DMS53 treated with DMSO at 0.1 percent for 48 hours (cell line): Measurements from ENCODE around the gene MTA3.
"Not testable (repeated sequence)": the region's sequence is repeated elsewhere in the genome, so short reads cannot be mapped to it uniquely, and the experiment has no call there.

Source experiments
- DNase-seq: peaks from one replicate; lab custom pipeline; 2025; ENCODE audit not compliant: unreplicated experiment; lab: John Stamatoyannopoulos, UW

Gene MTA3

GRCh38 chr2:42568401-42569115 is at the start of gene MTA3:
Gene MTA3 (plus strand): TSS chr2:42568632. CDS start chr2:42568746, 114 bp downstream.
- no peak for DNase-seq

GRCh38 chr2:42519624-42520023 is 48.8 kb upstream of the MTA3 start:
- DNase-seq: no peak

GRCh38 chr2:42522035-42522434 is 46.4 kb upstream of the MTA3 start:
- DNase-seq: no peak

GRCh38 chr2:42523341-42523740 is 45.1 kb upstream of the MTA3 start:
- no peak for DNase-seq

- DNase-seq: no peak
Observed at GRCh38 chr2:42532397-42532796, 36.0 kb upstream of the MTA3 start.

GRCh38 chr2:42537493-42537892 is 30.9 kb upstream of the MTA3 start:
- no peak for DNase-seq

GRCh38 chr2:42542871-42543270 is 25.6 kb upstream of the MTA3 start:
- no peak for DNase-seq

- DNase-seq: no peak
Observed at GRCh38 chr2:42545023-42545721, 23.3 kb upstream of the MTA3 start.

GRCh38 chr2:42545841-42546390 is 22.5 kb upstream of the MTA3 start:
- no peak for DNase-seq

GRCh38 chr2:42547014-42547413 is 21.4 kb upstream of the MTA3 start:
- DNase-seq: no peak

- DNase-seq: no peak
Observed at GRCh38 chr2:42547446-42548295, 20.8 kb upstream of the MTA3 start.

GRCh38 chr2:42550870-42551269 is 17.6 kb upstream of the MTA3 start:
- DNase-seq: no peak

GRCh38 chr2:42554392-42554791 is 14.0 kb upstream of the MTA3 start:
- DNase-seq: no peak

- DNase-seq: no peak
Observed at GRCh38 chr2:42556315-42556890, 12.0 kb upstream of the MTA3 start.

- DNase-seq: no peak
Observed at GRCh38 chr2:42557306-42557705, 11.1 kb upstream of the MTA3 start.

- no peak for DNase-seq
Observed at GRCh38 chr2:42558827-42559226, 9.6 kb upstream of the MTA3 start.

GRCh38 chr2:42560133-42560532 is 8.3 kb upstream of the MTA3 start:
- DNase-seq: not testable (repeated sequence)

GRCh38 chr2:42560899-42561298 is 7.5 kb upstream of the MTA3 start:
- DNase-seq: no peak

GRCh38 chr2:42562474-42563144 is 5.8 kb upstream of the MTA3 start:
- DNase-seq: peak; percentile 92

GRCh38 chr2:42566025-42566424 is 2.4 kb upstream of the MTA3 start:
- no peak for DNase-seq
